ENCODE results near the gene TTC19.
A peak's percentile ranks its signal among the peaks of the same experiment; 100 is the strongest.
"Not testable (repeated sequence)": the region's sequence is repeated elsewhere in the genome, so short reads cannot be mapped to it uniquely, and the experiment has no call there.

TTC19 gene

GRCh38 chr17:15973016-15973415 is 26.6 kb upstream of the TTC19 start:
- no peak for DNase-seq

GRCh38 chr17:15973834-15974233 is 25.8 kb upstream of the TTC19 start:
- no peak for DNase-seq

GRCh38 chr17:15977894-15978293 is 21.7 kb upstream of the TTC19 start:
- DNase-seq, result no peak

- DNase-seq, result no peak
These were observed 21.0 kb upstream of the TTC19 start for GRCh38 chr17:15978606-15979005.

- DNase-seq, result not testable (repeated sequence)
These were observed 20.6 kb upstream of the TTC19 start for GRCh38 chr17:15979013-15979412.

GRCh38 chr17:15981208-15981607 is 18.4 kb upstream of the TTC19 start:
- peak in 3 of 4 experiments; percentile 22 to 38 (median 36) for DNase-seq

GRCh38 chr17:15981646-15982580 is 17.7 kb upstream of the TTC19 start:
- no peak for DNase-seq

- DNase-seq, result peak in 1 of 4 experiments; percentile 14
These were observed 3.3 kb upstream of the TTC19 start for GRCh38 chr17:15996322-15996721.

- peak in 2 of 4 experiments; percentile 54 to 61 for DNase-seq
These were observed 1.5 kb upstream of the TTC19 start for GRCh38 chr17:15998031-15998562.

- DNase-seq, result peak; percentile 44 to 68 (median 50)
These were observed 577 bp downstream of the TTC19 start for GRCh38 chr17:15999974-16000827.

- peak in 3 of 4 experiments; percentile 14 to 20 (median 16) for DNase-seq
These were observed 1.7 kb downstream of the TTC19 start for GRCh38 chr17:16001226-16001897.

GRCh38 chr17:16002708-16003260 is 3.2 kb downstream of the TTC19 start:
- no peak for DNase-seq

GRCh38 chr17:16003841-16004240 is 4.2 kb downstream of the TTC19 start:
- no peak for DNase-seq

- no peak for DNase-seq
These were observed 6.0 kb downstream of the TTC19 start for GRCh38 chr17:16005636-16006035.

- DNase-seq, result no peak
These were observed 7.8 kb downstream of the TTC19 start for GRCh38 chr17:16007439-16007838.

GRCh38 chr17:16013943-16014407 is 14.4 kb downstream of the TTC19 start:
- no peak for DNase-seq

GRCh38 chr17:16019347-16019746 is 19.7 kb downstream of the TTC19 start:
- peak in 1 of 4 experiments; percentile 7 for DNase-seq

- DNase-seq, result no peak
These were observed 24.3 kb downstream of the TTC19 start for GRCh38 chr17:16023881-16024280.

GRCh38 chr17:16025202-16025601 is 25.6 kb downstream of the TTC19 start:
- no peak for DNase-seq

- no peak for DNase-seq
These were observed 27.3 kb downstream of the TTC19 start for GRCh38 chr17:16026895-16027294.

GRCh38 chr17:16027708-16028584 is 28.3 kb downstream of the TTC19 start:
- peak; percentile 37 to 72 (median 58) for DNase-seq
